H9 (cell line): ENCODE results near the gene ARHGAP24. TPM values are rescaled to one million over a fixed set of nuclear protein-coding genes. Genes with fewer than 3 reads are reported as not detected.

ENCODE experiments used
- DNase-seq: peaks from one replicate; pipeline ENCODE4 v3.0.0-alpha.2; 2017
- H2AFZ ChIP-seq: one replicate; pipeline ENCODE4 v1.6.1; 2013; ENCODE audit warnings: mild to moderate bottlenecking, low read length, control low read depth, moderate library complexity
- H2AK5ac ChIP-seq: 2 replicates; pipeline ENCODE4 v1.6.1; 2013; ENCODE audit warnings: low read length, control low read depth, mixed read lengths; ENCODE audit not compliant: insufficient read length
- H2BK120ac ChIP-seq: one replicate; pipeline ENCODE4 v1.6.1; 2013; ENCODE audit warnings: low read depth, mild to moderate bottlenecking, low read length, control low read depth, inconsistent platforms; ENCODE audit not compliant: poor library complexity, severe bottlenecking
- H2BK12ac ChIP-seq: 2 replicates; pipeline ENCODE4 v1.6.1; 2013; ENCODE audit warnings: low read length, control low read depth, mixed read lengths, low read depth; ENCODE audit not compliant: insufficient read length
- H2BK15ac ChIP-seq: 2 replicates; pipeline ENCODE4 v1.6.1; 2013; ENCODE audit warnings: low read depth, low read length, control low read depth
- H2BK20ac ChIP-seq: one replicate; pipeline ENCODE4 v1.6.1; 2013; ENCODE audit warnings: low read depth, mild to moderate bottlenecking, low read length, control low read depth, inconsistent platforms; ENCODE audit not compliant: poor library complexity, severe bottlenecking
- H2BK5ac ChIP-seq: 2 replicates; pipeline ENCODE4 v1.6.1; 2013; ENCODE audit warnings: low read length, control low read depth, mixed read lengths; ENCODE audit not compliant: insufficient read length
- H3K14ac ChIP-seq: 2 replicates; pipeline ENCODE4 v1.6.1; 2013; ENCODE audit warnings: low read length, control low read depth; ENCODE audit not compliant: insufficient read depth
- H3K18ac ChIP-seq: 2 replicates; pipeline ENCODE4 v1.6.1; 2013; ENCODE audit warnings: low read depth, mild to moderate bottlenecking, mixed read lengths, low read length, control low read depth; ENCODE audit not compliant: insufficient read length
- H3K23ac ChIP-seq: 2 replicates; pipeline ENCODE4 v1.6.1; 2013; ENCODE audit warnings: low read length, control low read depth, mixed read lengths, low read depth; ENCODE audit not compliant: insufficient read length
- H3K23me2 ChIP-seq: 2 replicates; pipeline ENCODE4 v1.6.1; 2013; ENCODE audit warnings: low read depth, mild to moderate bottlenecking, mixed read lengths, low read length, control low read depth; ENCODE audit not compliant: insufficient read length, poor library complexity, severe bottlenecking
- H3K27ac ChIP-seq: 2 replicates; pipeline ENCODE4 v1.5.1; 2013; ENCODE audit warnings: low read length, control low read depth, mixed read lengths, low read depth; ENCODE audit not compliant: insufficient read length
- H3K27me3 ChIP-seq: 2 replicates; pipeline ENCODE4 v1.6.1; 2013; ENCODE audit warnings: low read length, control low read depth, inconsistent platforms; ENCODE audit not compliant: insufficient read depth
- H3K4ac ChIP-seq: 2 replicates; pipeline ENCODE4 v1.6.1; 2013; ENCODE audit warnings: low read depth, mild to moderate bottlenecking, control low read depth, inconsistent platforms, low read length, moderate library complexity
- H3K4me1 ChIP-seq: 2 replicates; pipeline ENCODE4 v1.6.1; 2013; ENCODE audit warnings: low read length, control low read depth, inconsistent platforms; ENCODE audit not compliant: insufficient read depth
- H3K4me2 ChIP-seq: 2 replicates; pipeline ENCODE4 v1.6.1; 2013; ENCODE audit warnings: low read length, control low read depth, mixed read lengths; ENCODE audit not compliant: insufficient read length, insufficient read depth
- H3K56ac ChIP-seq: 2 replicates; pipeline ENCODE4 v1.6.1; 2013; ENCODE audit warnings: low read depth, mild to moderate bottlenecking, mixed read lengths, low read length, control low read depth; ENCODE audit not compliant: insufficient read length
- H3K79me1 ChIP-seq: 2 replicates; pipeline ENCODE4 v1.6.1; 2013; ENCODE audit warnings: low read depth, mild to moderate bottlenecking, moderate library complexity, low read length, control low read depth, inconsistent platforms; ENCODE audit not compliant: insufficient read depth, poor library complexity, severe bottlenecking
- H3K79me2 ChIP-seq: 2 replicates; pipeline ENCODE4 v1.6.1; 2013; ENCODE audit warnings: low read length, control low read depth, inconsistent platforms; ENCODE audit not compliant: insufficient read depth
- H3K9ac ChIP-seq: 2 replicates; pipeline ENCODE4 v1.6.1; 2013; ENCODE audit warnings: low read length, control low read depth, mixed read lengths; ENCODE audit not compliant: insufficient read length; ENCODE audit errors: extremely low read depth
- H3K9me3 ChIP-seq: one replicate; pipeline ENCODE4 v1.6.1; 2013; ENCODE audit warnings: low read depth, low read length, inconsistent platforms; ENCODE audit not compliant: control insufficient read depth
- H3T11ph ChIP-seq: one replicate; pipeline ENCODE4 v1.6.1; 2013; ENCODE audit warnings: mild to moderate bottlenecking, low read length, control low read depth, inconsistent platforms
- H4K20me1 ChIP-seq: one replicate; pipeline ENCODE4 v1.6.1; 2013; ENCODE audit not compliant: control insufficient read depth, insufficient read length, insufficient read depth
- H4K5ac ChIP-seq: 2 replicates; pipeline ENCODE4 v1.6.1; 2013; ENCODE audit warnings: low read depth, mild to moderate bottlenecking, mixed read lengths, low read length, control low read depth; ENCODE audit not compliant: insufficient read length
- H4K8ac ChIP-seq: replicated peaks from 2 replicates; pipeline ENCODE4 v1.6.1; 2013; ENCODE audit warnings: low read length, control low read depth, mixed read lengths, low read depth; ENCODE audit not compliant: insufficient read length
- H4K91ac ChIP-seq: 2 replicates; pipeline ENCODE4 v1.6.1; 2013; ENCODE audit warnings: low read depth, mild to moderate bottlenecking, moderate library complexity, mixed read lengths, low read length, control low read depth; ENCODE audit not compliant: insufficient read length
- H3K27ac Mint-ChIP-seq, 3 experiments: 2 replicates in 2 of 3; 3 replicates in 1 of 3; pipeline ENCODE4 v1.8.0; 2020 to 2021; ENCODE audit warnings: mixed read lengths in 3 of 3, mild to moderate bottlenecking in 1 of 3, moderate library complexity in 1 of 3
- H3K27me3 Mint-ChIP-seq: 2 replicates; pipeline ENCODE4 v1.8.0; 2021; ENCODE audit warnings: low read depth, mild to moderate bottlenecking, moderate library complexity, mixed read lengths
- H3K36me3 Mint-ChIP-seq, 3 experiments: 2 replicates in 2 of 3; 3 replicates in 1 of 3; pipeline ENCODE4 v1.8.0; 2020 to 2021; ENCODE audit warnings: low read depth in 3 of 3, mixed read lengths in 3 of 3; ENCODE audit not compliant: insufficient read depth in 1 of 3
- H3K4me1 Mint-ChIP-seq, 2 experiments: 2 replicates each; pipeline ENCODE4 v1.8.0; 2020; ENCODE audit warnings: mixed read lengths in 2 of 2
- H3K4me3 Mint-ChIP-seq, 2 experiments: 2 replicates in 1 of 2; 3 replicates in 1 of 2; pipeline ENCODE4 v1.8.0; 2020 to 2021; ENCODE audit warnings: mild to moderate bottlenecking in 2 of 2, mixed read lengths in 2 of 2, moderate library complexity in 1 of 2
- H3K9me3 Mint-ChIP-seq, 2 experiments: 2 replicates in 1 of 2; 3 replicates in 1 of 2; pipeline ENCODE4 v1.8.0; 2020; ENCODE audit warnings: mild to moderate bottlenecking in 2 of 2, mixed read lengths in 2 of 2, moderate library complexity in 1 of 2
- CTCF ChIP-seq: fragments of 200-600 bp; sonication (generic); conservative IDR thresholded peaks from 3 replicates; pipeline ENCODE4 v1.8.0; 2021; ENCODE audit warnings: antibody characterized with exemption, mild to moderate bottlenecking
- WGBS: extraction: QIAGEN DNeasy Blood & Tissue Kit; methylation state at CpG from one replicate; pipeline ENCODE4 v1.1.7; 2013; ENCODE audit warnings: missing lambda C conversion rate, low lambda C conversion rate, mixed read lengths; ENCODE audit not compliant: insufficient read length; ENCODE audit errors: extremely low coverage; 5-methylcytosine and 5-hydroxymethylcytosine counted together
- total RNA-seq: library from RNA; stranded (reverse); gene quantifications from 2 replicates; pipeline ENCODE4 v1.2.1, GENCODE V29; 2021

Gene ARHGAP24
- total RNA-seq, 1 experiment from 2014 or later, result 0.37 TPM

DNA sequence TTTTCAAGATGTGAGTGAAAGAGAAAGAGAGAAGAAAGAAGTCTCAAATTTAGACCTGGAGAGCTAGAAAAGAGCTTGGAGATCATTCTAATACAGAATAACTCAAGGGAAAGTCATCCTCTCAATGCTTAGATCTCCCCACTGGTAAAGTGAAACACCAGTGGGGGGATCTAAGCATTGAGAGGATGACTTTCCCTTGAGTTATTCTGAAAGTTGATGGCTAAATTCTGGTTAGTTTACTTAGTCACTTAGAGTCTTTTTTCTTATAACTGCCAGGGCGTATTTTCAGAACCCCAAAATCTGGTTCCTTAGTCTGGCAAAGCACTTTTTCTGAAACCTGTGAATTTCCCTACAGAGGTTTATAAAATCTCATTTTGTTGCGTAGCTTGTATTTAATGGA is 198.6 kb downstream of the ARHGAP24 start:
- Histone ChIP-seq H3K14ac (no peak overlapping the region), H3K79me1 (no peaks in the 10 kb centered on the region)
- no peak for TF ChIP-seq CTCF

More for the DNA sequence above, 198.6 kb downstream of the ARHGAP24 start:
- H3K4me1 Mint-ChIP-seq, result peaks cover 26 to 31% of the 10 kb centered on the region in 2 experiments
- Histone ChIP-seq H3K23me2 (no peaks in the 10 kb centered on the region), H3K4ac (no peak overlapping the region), H2BK120ac (no peak overlapping the region), H4K91ac (no peak overlapping the region), H3K4me2 (no peak overlapping the region), H2AFZ (no peak overlapping the region), H4K5ac (no peak overlapping the region), H3K18ac (no peak overlapping the region), H3K9me3 (no peaks in the 10 kb centered on the region), H2BK15ac (no peak overlapping the region), H3K4me1 (peaks cover 7% of the 10 kb centered on the region; the same call in 1 of the 2 replicates), H2BK20ac (no peak overlapping the region), H2BK12ac (no peak overlapping the region), H4K8ac (no peak overlapping the region), H3K23ac (no peak overlapping the region), H3K9ac (no peak overlapping the region), H2AK5ac (no peak overlapping the region), H3K79me2 (no peaks in the 10 kb centered on the region), H4K20me1 (no peaks in the 10 kb centered on the region), H2BK5ac (no peak overlapping the region), H3K27ac (no peak overlapping the region), H3K27me3 (no peaks in the 10 kb centered on the region), H3K56ac (no peak overlapping the region), H3T11ph (no peak overlapping the region)
- H3K4me3 Mint-ChIP-seq, result no peak overlapping the region
- DNase-seq, result no peak
- WGBS, result no CpG with 5 or more reads among the region's 2 CpGs
- peaks cover 0 to 2% (median 0%) of the 10 kb centered on the region in 3 experiments; a peak in 3 of 7 replicates for H3K36me3 Mint-ChIP-seq
- H3K27me3 Mint-ChIP-seq, result no peaks in the 10 kb centered on the region
- no peak overlapping the region for H3K27ac Mint-ChIP-seq
- H3K9me3 Mint-ChIP-seq, result peaks cover 2 to 6% of the 10 kb centered on the region in 2 experiments; a peak in 3 of 5 replicates
